HuH-7.5 (cell line): ENCODE results near the gene NDUFB2.
"Not testable (repeated sequence)": the region's sequence is repeated elsewhere in the genome, so short reads cannot be mapped to it uniquely, and the experiment has no call there.

Experiments
- DNase-seq: peaks from one replicate; pipeline ENCODE4 v3.0.0; 2011; ENCODE audit warnings: low spot score

Gene NDUFB2

GRCh38 chr7:140734096-140734495 is 37.6 kb downstream of the NDUFB2 start:
- DNase-seq, result no peak

GRCh38 chr7:140734729-140735128 is 38.2 kb downstream of the NDUFB2 start:
- DNase-seq, result no peak

GRCh38 chr7:140738280-140738679 is 41.8 kb downstream of the NDUFB2 start:
- DNase-seq, result no peak

GRCh38 chr7:140743255-140743654 is 46.7 kb downstream of the NDUFB2 start:
- DNase-seq, result not testable (repeated sequence)

- no peak for DNase-seq
Observed at GRCh38 chr7:140744005-140744404, 47.5 kb downstream of the NDUFB2 start.

GRCh38 chr7:140745266-140746058 is 49.0 kb downstream of the NDUFB2 start:
- DNase-seq, result no peak

- DNase-seq, result no peak
Observed at GRCh38 chr7:140746751-140747150, 50.2 kb downstream of the NDUFB2 start.

- no peak for DNase-seq
Observed at GRCh38 chr7:140752533-140752932, 56.0 kb downstream of the NDUFB2 start.

GRCh38 chr7:140754506-140754905 is 58.0 kb downstream of the NDUFB2 start:
- DNase-seq, result no peak
